ENCODE measurements around the gene CRHBP. TPM values are rescaled to one million over a fixed set of nuclear protein-coding genes. Genes with fewer than 3 reads are reported as not detected.
"Not testable (repeated sequence)": the region's sequence is repeated elsewhere in the genome, so short reads cannot be mapped to it uniquely, and the experiment has no call there.

Gene CRHBP
- polyA plus RNA-seq, 2 of the 4 experiments (the other 2 are of a cell fraction): not detected

DNA sequence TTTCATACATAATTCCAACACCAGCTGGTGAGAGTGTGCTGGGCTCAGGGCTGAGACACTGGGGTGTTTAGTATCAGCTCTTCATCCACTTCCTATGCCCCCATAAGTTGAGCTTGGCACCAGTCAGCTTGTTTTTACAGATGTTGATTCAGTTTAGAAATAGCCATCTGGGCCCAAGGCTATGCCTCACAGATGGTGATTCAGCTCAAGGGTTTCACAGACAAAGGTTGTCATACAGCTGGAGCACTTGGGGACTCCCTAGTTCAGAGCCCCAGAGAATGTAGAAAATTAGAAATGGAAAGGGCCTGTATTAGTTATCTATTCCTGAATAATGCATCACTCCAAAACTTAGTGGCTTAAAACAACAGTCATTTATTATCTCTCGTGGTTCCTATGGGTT lies 10.3 kb upstream of the CRHBP start (continued):
- TF ChIP-seq, protein P1, sequence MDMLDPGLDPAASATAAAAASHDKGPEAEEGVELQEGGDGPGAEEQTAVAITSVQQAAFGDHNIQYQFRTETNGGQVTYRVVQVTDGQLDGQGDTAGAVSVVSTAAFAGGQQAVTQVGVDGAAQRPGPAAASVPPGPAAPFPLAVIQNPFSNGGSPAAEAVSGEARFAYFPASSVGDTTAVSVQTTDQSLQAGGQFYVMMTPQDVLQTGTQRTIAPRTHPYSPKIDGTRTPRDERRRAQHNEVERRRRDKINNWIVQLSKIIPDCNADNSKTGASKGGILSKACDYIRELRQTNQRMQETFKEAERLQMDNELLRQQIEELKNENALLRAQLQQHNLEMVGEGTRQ (IDR thresholded peaks at IDR 0.05): no peak
- TF ChIP-seq NR3C1 (IDR thresholded peaks at IDR 0.05) (no peak), PHF8 (IDR thresholded peaks at IDR 0.05; ENCODE audit: borderline replicate concordance, low read depth) (no peak), HOXB13 (CRISPR knock-in tag; IDR thresholded peaks at IDR 0.05; ENCODE audit: low read depth) (no peak), NFE2L2 (conservative IDR thresholded peaks at IDR 0.05; ENCODE audit: low read length) (no peak), ATOH8 (CRISPR knock-in tag; IDR thresholded peaks at IDR 0.05; ENCODE audit: low read depth) (no peak)

DNA sequence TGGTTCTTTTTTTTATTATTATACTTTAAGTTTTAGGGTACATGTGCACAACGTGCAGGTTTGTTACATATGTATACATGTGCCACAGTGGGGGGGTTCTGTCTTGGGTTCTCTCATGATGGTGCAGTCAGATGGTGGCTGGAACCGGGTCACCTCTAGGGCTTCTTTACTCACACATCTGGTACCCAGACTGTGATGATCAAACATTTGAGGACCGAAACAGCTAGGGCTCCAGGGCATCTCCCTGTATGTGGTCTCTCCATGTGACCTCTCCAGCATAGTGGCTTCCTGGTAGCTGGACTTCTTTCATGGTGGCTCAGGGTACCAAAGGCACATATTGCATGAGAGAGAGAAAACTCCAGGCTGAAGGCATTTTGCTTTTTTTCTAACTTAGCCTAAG lies 9.8 kb upstream of the CRHBP start:
- TF ChIP-seq SREBF2 (IDR thresholded peaks at IDR 0.05) (no peak), MYC (IDR thresholded peaks at IDR 0.05; ENCODE audit: borderline replicate concordance, low read length) (no peak), CBX2 (IDR thresholded peaks at IDR 0.05; ENCODE audit: borderline replicate concordance, low read depth) (no peak), JUNB (IDR thresholded peaks at IDR 0.05) (no peak), ESRRA (IDR thresholded peaks at IDR 0.05; ENCODE audit: borderline replicate concordance, low read length) (no peak), ZFP36 (IDR thresholded peaks at IDR 0.05; ENCODE audit: borderline replicate concordance, partially characterized antibody) (no peak), FOSL2 (IDR thresholded peaks at IDR 0.05) (no peak), FOSL2 (CRISPR knock-in tag; IDR thresholded peaks at IDR 0.05) (no peak), MAX (IDR thresholded peaks at IDR 0.05) (no peak), MAZ (IDR thresholded peaks at IDR 0.05; ENCODE audit: borderline replicate concordance, low read depth, low read length) (no peak), TFCP2L1 (CRISPR knock-in tag; IDR thresholded peaks at IDR 0.05) (no peak), MAFK (IDR thresholded peaks at IDR 0.05; ENCODE audit: partially characterized antibody) (no peak), JUN (IDR thresholded peaks at IDR 0.05) (no peak), PHF8 (IDR thresholded peaks at IDR 0.05; ENCODE audit: borderline replicate concordance, low read depth) (no peak), CHD2 (IDR thresholded peaks at IDR 0.05; ENCODE audit: low read length, partially characterized antibody) (no peak), ATOH8 (CRISPR knock-in tag; IDR thresholded peaks at IDR 0.05; ENCODE audit: low read depth) (no peak)
- TF ChIP-seq, protein P2, sequence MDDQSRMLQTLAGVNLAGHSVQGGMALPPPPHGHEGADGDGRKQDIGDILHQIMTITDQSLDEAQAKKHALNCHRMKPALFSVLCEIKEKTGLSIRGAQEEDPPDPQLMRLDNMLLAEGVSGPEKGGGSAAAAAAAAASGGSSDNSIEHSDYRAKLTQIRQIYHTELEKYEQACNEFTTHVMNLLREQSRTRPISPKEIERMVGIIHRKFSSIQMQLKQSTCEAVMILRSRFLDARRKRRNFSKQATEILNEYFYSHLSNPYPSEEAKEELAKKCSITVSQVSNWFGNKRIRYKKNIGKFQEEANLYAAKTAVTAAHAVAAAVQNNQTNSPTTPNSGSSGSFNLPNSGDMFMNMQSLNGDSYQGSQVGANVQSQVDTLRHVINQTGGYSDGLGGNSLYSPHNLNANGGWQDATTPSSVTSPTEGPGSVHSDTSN (IDR thresholded peaks at IDR 0.05): no peak
- ATAC-seq (no peak), DNase-seq (ENCODE audit: low read depth in 1 of 2, low spot score in 1 of 2) (no peak), FAIRE-seq (no peak)
- Histone ChIP-seq H3K27ac (no peak overlapping the region), H3K4me2 (no peak overlapping the region), H3K4me3 (no peak overlapping the region), H3K9me3 (no peaks in the 10 kb centered on the region), H3K4me1 (no peaks in the 10 kb centered on the region)
- ChIA-PET POLR2A (no interaction called here), CTCF (interaction anchor here (1.0 kb wide), 1 partner anchor 201 kb away, joined by 3 read pairs; no protein-coding TSS in a partner anchor)
- WGBS (ENCODE audit: missing lambda C conversion rate): 48% methylated on average over 3 of the region's 3 CpGs

DNA sequence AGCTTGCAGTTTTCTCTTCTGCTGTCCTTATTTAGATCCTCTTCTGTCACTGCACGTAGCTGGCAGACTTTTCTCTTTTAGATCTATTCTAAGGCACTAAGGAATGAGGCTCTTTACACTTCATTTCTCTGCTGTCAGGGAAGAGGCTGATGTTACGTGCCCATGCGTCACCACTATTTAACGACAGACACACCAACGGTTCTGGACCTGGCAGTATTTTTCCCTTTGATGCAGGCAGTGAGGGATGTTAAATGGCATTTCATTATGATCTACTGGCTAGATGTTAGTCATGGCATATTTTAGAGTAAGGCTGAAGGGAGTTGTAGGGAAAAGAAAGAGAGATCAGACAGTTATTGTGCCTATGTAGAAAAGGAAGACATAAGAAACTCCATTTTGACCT lies 8.2 kb upstream of the CRHBP start:
- no peak overlapping the region for H3K4me2 ChIP-seq
- H3K4me1 ChIP-seq: no peaks in the 10 kb centered on the region
- no peaks in the 10 kb centered on the region for H3K9me3 ChIP-seq
- TF ChIP-seq SREBF2 (IDR thresholded peaks at IDR 0.05) (no peak), BHLHE40 (IDR thresholded peaks at IDR 0.05; ENCODE audit: low read depth, low read length) (no peak), MAZ (IDR thresholded peaks at IDR 0.05; ENCODE audit: borderline replicate concordance, low read depth, low read length) (no peak), EHMT2 (IDR thresholded peaks at IDR 0.05; ENCODE audit: low read depth) (no peak), RCOR1 (IDR thresholded peaks at IDR 0.05; ENCODE audit: low read depth, low read length) (no peak), ZFP36 (IDR thresholded peaks at IDR 0.05; ENCODE audit: borderline replicate concordance, partially characterized antibody) (no peak), RAD21 (conservative IDR thresholded peaks at IDR 0.05 in 1 of 2, IDR thresholded peaks at IDR 0.05 in 1 of 2) (no peak), EP300 (IDR thresholded peaks at IDR 0.05) (no peak), ATOH8 (CRISPR knock-in tag; IDR thresholded peaks at IDR 0.05; ENCODE audit: low read depth) (no peak), HOXA7 (CRISPR knock-in tag; IDR thresholded peaks at IDR 0.05) (no peak), GATA3 (IDR thresholded peaks at IDR 0.05; ENCODE audit: borderline replicate concordance) (no peak)
- TF ChIP-seq, protein P1 (IDR thresholded peaks at IDR 0.05): no peak
- ATAC-seq: no peak
- CTCF ChIA-PET: interaction anchor here (1.1 kb wide), 1 partner anchor 18 kb away, joined by 3 read pairs; no protein-coding TSS in a partner anchor
- FAIRE-seq: no peak
- 66% methylated on average over 5 of the region's 5 CpGs for WGBS (ENCODE audit: missing lambda C conversion rate)
- no peak for DNase-seq (ENCODE audit: low read depth in 1 of 2, low spot score in 1 of 2)
- POLR2A ChIA-PET: no interaction called here
- H3K27ac ChIP-seq: no peak overlapping the region
- H3K4me3 ChIP-seq: no peak overlapping the region

GRCh38 chr5:76945238-76945637 lies 7.6 kb upstream of the CRHBP start:
- FAIRE-seq; ATAC-seq; POLR2A ChIA-PET; H3K27ac ChIP-seq; DNase-seq (ENCODE audit: low read depth in 1 of 2, low spot score in 1 of 2); CTCF ChIA-PET; H3K4me1 ChIP-seq; H3K9me3 ChIP-seq; H3K4me2 ChIP-seq; H3K4me3 ChIP-seq: not testable (repeated sequence)
- WGBS (ENCODE audit: missing lambda C conversion rate): 78% methylated on average over 9 of the region's 9 CpGs
